Esophagus muscularis mucosa (tissue), 4 donors: ENCODE results near the gene FUT8.

Experiments used
- CTCF ChIP-seq, 3 experiments: fragments of 200-600 bp in 2 of 3; fragments of 450-650 bp in 1 of 3; sonication (generic) in 2 of 3; IDR thresholded peaks; one replicate each; pipeline ENCODE4 v1.5.1; 2017 to 2019; ENCODE audit warnings: antibody characterized with exemption in 3 of 3, mild to moderate bottlenecking in 2 of 3, moderate library complexity in 1 of 3
- EP300 ChIP-seq: sonication (generic); formaldehyde crosslinking; IDR thresholded peaks from one replicate; pipeline ENCODE4 v1.6.1; 2017; ENCODE audit warnings: antibody characterized with exemption
- POLR2A ChIP-seq: fragments of 450-650 bp; IDR thresholded peaks from one replicate; pipeline ENCODE4 v1.6.1; 2017; ENCODE audit warnings: antibody characterized with exemption, moderate library complexity, mild to moderate bottlenecking, low read depth

DNA sequence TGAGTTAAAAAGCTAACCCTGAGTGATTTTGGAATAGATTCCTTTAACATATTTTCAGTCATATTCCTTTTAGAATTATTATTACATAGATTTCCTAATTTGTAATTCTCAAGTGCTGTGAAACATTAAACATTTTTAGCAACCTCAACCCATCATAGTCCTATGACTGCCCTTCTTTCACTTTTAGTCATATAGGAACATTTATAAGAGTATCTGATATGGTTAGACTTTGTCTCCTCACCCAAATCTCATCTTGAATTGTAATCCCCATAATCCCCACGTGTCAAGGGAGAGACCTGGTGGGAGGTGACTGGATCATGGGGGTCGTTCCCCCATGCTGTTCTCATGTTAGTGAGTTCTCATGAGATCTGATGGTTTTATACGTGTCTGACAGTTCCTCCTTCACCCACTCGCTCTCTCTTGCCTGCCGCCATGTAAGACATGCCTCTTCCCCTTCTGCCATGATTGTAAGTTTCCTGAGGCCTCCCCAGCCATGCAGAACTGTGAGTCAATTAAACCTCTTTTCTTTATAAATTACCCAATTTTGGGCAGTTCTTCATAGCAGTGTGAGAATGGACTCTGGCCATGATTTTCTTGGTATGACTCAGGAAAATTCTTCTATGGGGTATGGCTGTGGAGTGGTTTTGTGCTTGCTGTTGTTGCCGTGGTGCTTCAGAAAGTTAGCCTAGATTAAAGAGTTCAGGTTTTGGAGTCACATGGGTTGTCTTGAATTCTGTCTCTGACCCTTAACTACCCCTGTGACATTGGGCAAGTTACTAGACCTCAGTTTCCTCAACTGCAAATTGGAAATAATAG, 83.9 kb downstream of the FUT8 start:
- no peak for TF ChIP-seq EP300
- no peak for TF ChIP-seq POLR2A
- TF ChIP-seq CTCF (IDR thresholded peaks at IDR 0.05) = no peak
